Measurements from ENCODE around the gene SLC5A11. TPM values are rescaled to one million over a fixed set of nuclear protein-coding genes. Genes with fewer than 3 reads are reported as not detected.

Gene SLC5A11
- total and polyA plus RNA-seq, 2 donors (not counting 1 experiment from before 2014, with no cell fraction given): 0.62 to 0.84 TPM

DNA sequence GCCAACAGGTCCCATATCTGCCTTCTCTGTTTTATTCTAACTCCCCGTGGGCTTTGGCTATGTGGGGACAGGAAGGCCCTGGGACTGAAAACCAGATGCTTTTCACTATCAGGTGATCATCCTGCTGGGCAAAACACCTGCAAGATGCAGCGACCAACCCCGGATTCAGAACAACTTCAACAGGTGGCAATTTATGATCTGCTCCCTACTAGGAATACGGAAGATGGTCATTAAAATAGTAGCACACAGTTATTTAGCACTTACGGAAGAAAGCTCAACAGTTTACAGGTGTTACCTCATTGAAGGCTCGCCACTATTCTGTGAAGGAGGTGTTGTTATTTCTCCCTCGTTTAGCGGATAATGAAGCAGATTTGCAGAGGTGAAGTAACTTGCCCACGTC, 7.8 kb upstream of the SLC5A11 start:
- CTCF ChIA-PET: no interaction called here
- H3K9ac ChIP-seq (ENCODE audit: low read length): no peak overlapping the region
- no peaks in the 10 kb centered on the region for H3K4me1 Mint-ChIP-seq
- no peak overlapping the region for H2AFZ ChIP-seq (ENCODE audit: insufficient read depth, low read depth, low read length, poor library complexity, severe bottlenecking)
- 95% methylated on average over 8 of the region's 9 CpGs for WGBS (ENCODE audit: insufficient coverage)
- H3K36me3 ChIP-seq (replicated peaks in 1 of 2; ENCODE audit: control extremely low read depth in 1 of 2, control insufficient read depth in 1 of 2, extremely low read depth in 1 of 2, insufficient read depth in 2 of 2, low read length in 1 of 2): peaks cover 0 to 3% of the 10 kb centered on the region in 2 experiments
- intact Hi-C loops (cut with micrococcal nuclease): no loop called here
- no peaks in the 10 kb centered on the region for H3K79me2 ChIP-seq (ENCODE audit: control insufficient read depth, insufficient read depth, low read length)
- H3K4me2 ChIP-seq (replicated peaks; ENCODE audit: low read depth, low read length, poor library complexity, severe bottlenecking): no peak overlapping the region
- H3K4me1 ChIP-seq (ENCODE audit: control insufficient read depth in 2 of 2, insufficient read depth in 2 of 2, low read length in 2 of 2): no peaks in the 10 kb centered on the region
- POLR2A ChIA-PET: no interaction called here
- no peak overlapping the region for H3K27ac Mint-ChIP-seq
- TF ChIP-seq, protein P1, sequence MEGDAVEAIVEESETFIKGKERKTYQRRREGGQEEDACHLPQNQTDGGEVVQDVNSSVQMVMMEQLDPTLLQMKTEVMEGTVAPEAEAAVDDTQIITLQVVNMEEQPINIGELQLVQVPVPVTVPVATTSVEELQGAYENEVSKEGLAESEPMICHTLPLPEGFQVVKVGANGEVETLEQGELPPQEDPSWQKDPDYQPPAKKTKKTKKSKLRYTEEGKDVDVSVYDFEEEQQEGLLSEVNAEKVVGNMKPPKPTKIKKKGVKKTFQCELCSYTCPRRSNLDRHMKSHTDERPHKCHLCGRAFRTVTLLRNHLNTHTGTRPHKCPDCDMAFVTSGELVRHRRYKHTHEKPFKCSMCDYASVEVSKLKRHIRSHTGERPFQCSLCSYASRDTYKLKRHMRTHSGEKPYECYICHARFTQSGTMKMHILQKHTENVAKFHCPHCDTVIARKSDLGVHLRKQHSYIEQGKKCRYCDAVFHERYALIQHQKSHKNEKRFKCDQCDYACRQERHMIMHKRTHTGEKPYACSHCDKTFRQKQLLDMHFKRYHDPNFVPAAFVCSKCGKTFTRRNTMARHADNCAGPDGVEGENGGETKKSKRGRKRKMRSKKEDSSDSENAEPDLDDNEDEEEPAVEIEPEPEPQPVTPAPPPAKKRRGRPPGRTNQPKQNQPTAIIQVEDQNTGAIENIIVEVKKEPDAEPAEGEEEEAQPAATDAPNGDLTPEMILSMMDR (IDR thresholded peaks at IDR 0.05): no peak
- no peak for TF ChIP-seq EZH2 (IDR thresholded peaks at IDR 0.05; ENCODE audit: borderline replicate concordance, insufficient read depth, low read depth, low read length, poor library complexity, severe bottlenecking)
- no peak for DNase-seq
- no peak overlapping the region for H3K4me3 ChIP-seq (ENCODE audit: control extremely low read depth in 1 of 5, extremely low read depth in 1 of 5, insufficient read depth in 1 of 5, low read depth in 2 of 5, low read length in 4 of 5)
- no peaks in the 10 kb centered on the region for H4K20me1 ChIP-seq (ENCODE audit: control insufficient read depth, insufficient read depth, low read length, poor library complexity, severe bottlenecking)
- H3K27me3 Mint-ChIP-seq: no peaks in the 10 kb centered on the region
- H3K27ac ChIP-seq (ENCODE audit: low read length in 2 of 2): no peak overlapping the region
- H3K9me3 Mint-ChIP-seq (ENCODE audit: insufficient read depth): no peaks in the 10 kb centered on the region
- H3K9me3 ChIP-seq (ENCODE audit: control extremely low read depth in 1 of 3, control insufficient read depth in 2 of 3, insufficient read depth in 1 of 3, low read length in 2 of 3): no peaks in the 10 kb centered on the region
- H3K4me3 Mint-ChIP-seq: no peak overlapping the region
- ATAC-seq (ENCODE audit: low read depth): no peak
- no peaks in the 10 kb centered on the region for H3K27me3 ChIP-seq (replicated peaks in 1 of 4; ENCODE audit: control extremely low read depth in 1 of 4, control insufficient read depth in 3 of 4, insufficient read depth in 4 of 4, low read length in 3 of 4)

DNA sequence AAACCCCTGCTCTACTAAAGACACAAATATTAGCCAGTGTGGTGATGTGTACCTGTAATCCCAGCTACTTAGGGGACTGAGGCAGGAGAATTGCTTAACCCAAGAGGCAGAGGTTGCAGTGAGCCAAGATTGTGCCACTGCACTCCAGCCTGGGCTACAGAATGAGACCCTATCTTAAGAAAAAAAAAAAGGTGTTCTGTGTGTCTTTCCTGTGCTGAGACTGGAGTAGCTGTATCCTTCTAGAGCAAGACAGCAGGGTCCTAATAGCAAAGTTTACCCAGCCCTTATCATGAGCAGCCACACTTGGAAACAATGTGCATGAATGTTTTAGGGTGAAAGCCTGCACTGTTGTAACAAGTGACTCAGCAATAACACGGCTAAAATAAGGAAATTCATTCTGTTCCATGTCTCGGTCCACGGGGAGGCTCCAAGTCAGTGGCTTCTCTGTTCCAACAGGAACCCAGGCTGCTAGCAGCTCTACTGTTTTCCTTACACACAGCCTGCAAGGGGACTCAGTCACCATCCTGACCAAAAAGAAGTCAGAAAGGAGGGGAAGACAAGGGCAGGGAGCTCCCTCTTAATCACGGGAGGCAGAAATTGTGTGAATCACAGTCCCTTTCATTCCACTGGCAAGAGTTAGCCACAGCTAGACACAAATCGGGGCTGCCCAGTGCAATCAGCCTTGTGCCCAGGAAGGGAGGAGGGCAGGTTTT, 7.1 kb upstream of the SLC5A11 start:
- ChIA-PET POLR2A (no interaction called here), CTCF (no interaction called here)
- H3K4me1 Mint-ChIP-seq: no peaks in the 10 kb centered on the region
- Histone ChIP-seq H3K27me3 (replicated peaks in 1 of 4; ENCODE audit: control extremely low read depth in 1 of 4, control insufficient read depth in 3 of 4, insufficient read depth in 4 of 4, low read length in 3 of 4) (no peaks in the 10 kb centered on the region), H3K4me2 (replicated peaks; ENCODE audit: low read depth, low read length, poor library complexity, severe bottlenecking) (no peak overlapping the region), H3K4me3 (ENCODE audit: control extremely low read depth in 1 of 5, extremely low read depth in 1 of 5, insufficient read depth in 1 of 5, low read depth in 2 of 5, low read length in 4 of 5) (no peak overlapping the region), H2AFZ (ENCODE audit: insufficient read depth, low read depth, low read length, poor library complexity, severe bottlenecking) (no peak overlapping the region), H3K4me1 (ENCODE audit: control insufficient read depth in 2 of 2, insufficient read depth in 2 of 2, low read length in 2 of 2) (no peaks in the 10 kb centered on the region), H3K79me2 (ENCODE audit: control insufficient read depth, insufficient read depth, low read length) (no peaks in the 10 kb centered on the region), H3K36me3 (replicated peaks in 1 of 2; ENCODE audit: control extremely low read depth in 1 of 2, control insufficient read depth in 1 of 2, extremely low read depth in 1 of 2, insufficient read depth in 2 of 2, low read length in 1 of 2) (no peaks in the 10 kb centered on the region), H4K20me1 (ENCODE audit: control insufficient read depth, insufficient read depth, low read length, poor library complexity, severe bottlenecking) (no peaks in the 10 kb centered on the region), H3K9ac (ENCODE audit: low read length) (no peak overlapping the region), H3K27ac (ENCODE audit: low read length in 2 of 2) (no peak overlapping the region), H3K9me3 (ENCODE audit: control extremely low read depth in 1 of 3, control insufficient read depth in 2 of 3, insufficient read depth in 1 of 3, low read length in 2 of 3) (no peaks in the 10 kb centered on the region)
- H3K27me3 Mint-ChIP-seq: no peaks in the 10 kb centered on the region
- TF ChIP-seq EZH2 (IDR thresholded peaks at IDR 0.05; ENCODE audit: borderline replicate concordance, insufficient read depth, low read depth, low read length, poor library complexity, severe bottlenecking): no peak
- TF ChIP-seq, protein P1 (IDR thresholded peaks at IDR 0.05): no peak
- no peaks in the 10 kb centered on the region for H3K9me3 Mint-ChIP-seq (ENCODE audit: insufficient read depth)
- 0% methylated on average over 1 of the region's 5 CpGs for WGBS (ENCODE audit: insufficient coverage)
- ATAC-seq (ENCODE audit: low read depth): no peak
- H3K27ac Mint-ChIP-seq: no peak overlapping the region
- intact Hi-C loops (cut with micrococcal nuclease): no loop called here
- no peak for DNase-seq
- no peak overlapping the region for H3K4me3 Mint-ChIP-seq

Measured in B cell (primary cell).